ENCODE measurements around the gene NRG2.

Gene NRG2

GRCh38 chr5:140042393-140042642 lies 781 bp downstream of the NRG2 start:
- H3K9ac ChIP-seq (ENCODE audit: low read length in 5 of 5) = peak overlapping the region in 3 of 5 donors; percentile 38 to 72 (median 39)

GRCh38 chr5:140041492-140042392 lies 1.4 kb downstream of the NRG2 start:
- peaks cover 0 to 56% (median 53%) of the 10 kb centered on the region in 5 donors for H3K4me1 ChIP-seq (ENCODE audit: control insufficient read depth in 5 of 5, insufficient read depth in 5 of 5, low read length in 5 of 5)
- peak overlapping the region; percentile 27 to 68 (median 44) for H3K9ac ChIP-seq (ENCODE audit: low read length in 5 of 5)
- H3K4me3 ChIP-seq (ENCODE audit: low read depth in 1 of 5, low read length in 5 of 5) = peak overlapping the region; percentile 68 to 77 (median 72)
- peak overlapping the region; percentile 54 for H3K27ac ChIP-seq (ENCODE audit: low read depth, low read length)
- H3K36me3 ChIP-seq (ENCODE audit: control insufficient read depth in 5 of 5, insufficient read depth in 5 of 5, low read length in 5 of 5) = no peaks in the 10 kb centered on the region
- no peaks in the 10 kb centered on the region for H3K9me3 ChIP-seq (ENCODE audit: control insufficient read depth in 5 of 5, low read length in 5 of 5)
- H3K27me3 ChIP-seq (ENCODE audit: control insufficient read depth in 5 of 5, insufficient read depth in 4 of 5, low read length in 5 of 5) = no peaks in the 10 kb centered on the region

More at GRCh38 chr5:140042393-140042642, 781 bp downstream of the NRG2 start:
- Histone ChIP-seq H3K27ac (ENCODE audit: low read depth, low read length) (peak overlapping the region; percentile 41), H3K4me1 (ENCODE audit: control insufficient read depth in 5 of 5, insufficient read depth in 5 of 5, low read length in 5 of 5) (peaks cover 0 to 56% (median 53%) of the 10 kb centered on the region in 5 donors), H3K4me3 (ENCODE audit: low read depth in 1 of 5, low read length in 5 of 5) (peak overlapping the region; percentile 68 to 77 (median 72)), H3K9me3 (ENCODE audit: control insufficient read depth in 5 of 5, low read length in 5 of 5) (no peaks in the 10 kb centered on the region), H3K36me3 (ENCODE audit: control insufficient read depth in 5 of 5, insufficient read depth in 5 of 5, low read length in 5 of 5) (no peaks in the 10 kb centered on the region), H3K27me3 (ENCODE audit: control insufficient read depth in 5 of 5, insufficient read depth in 4 of 5, low read length in 5 of 5) (no peaks in the 10 kb centered on the region)

- H3K36me3 ChIP-seq (ENCODE audit: control insufficient read depth in 5 of 5, insufficient read depth in 5 of 5, low read length in 5 of 5) = no peaks in the 10 kb centered on the region
- H3K9me3 ChIP-seq (ENCODE audit: control insufficient read depth in 5 of 5, low read length in 5 of 5) = no peaks in the 10 kb centered on the region
- H3K4me3 ChIP-seq (ENCODE audit: low read depth in 1 of 5, low read length in 5 of 5) = peak overlapping the region in 4 of 5 donors; percentile 46 to 72 (median 68)
- peak overlapping the region; percentile 54 for H3K27ac ChIP-seq (ENCODE audit: low read depth, low read length)
- peaks cover 2 to 62% (median 57%) of the 10 kb centered on the region in 5 donors for H3K4me1 ChIP-seq (ENCODE audit: control insufficient read depth in 5 of 5, insufficient read depth in 5 of 5, low read length in 5 of 5)
- no peaks in the 10 kb centered on the region for H3K27me3 ChIP-seq (ENCODE audit: control insufficient read depth in 5 of 5, insufficient read depth in 4 of 5, low read length in 5 of 5)
- H3K9ac ChIP-seq (ENCODE audit: low read length in 5 of 5) = peak overlapping the region in 4 of 5 donors; percentile 4 to 71 (median 58)
These were observed 2.0 kb downstream of the NRG2 start for GRCh38 chr5:140041099-140041491.

- peaks cover 4 to 69% (median 64%) of the 10 kb centered on the region in 5 donors for H3K4me1 ChIP-seq (ENCODE audit: control insufficient read depth in 5 of 5, insufficient read depth in 5 of 5, low read length in 5 of 5)
- H3K9me3 ChIP-seq (ENCODE audit: control insufficient read depth in 5 of 5, low read length in 5 of 5) = no peaks in the 10 kb centered on the region
- peak overlapping the region; percentile 59 for H3K27ac ChIP-seq (ENCODE audit: low read depth, low read length)
- no peak overlapping the region for H3K4me3 ChIP-seq (ENCODE audit: low read depth in 1 of 5, low read length in 5 of 5)
- H3K27me3 ChIP-seq (ENCODE audit: control insufficient read depth in 5 of 5, insufficient read depth in 4 of 5, low read length in 5 of 5) = no peaks in the 10 kb centered on the region
- no peak overlapping the region for H3K9ac ChIP-seq (ENCODE audit: low read length in 5 of 5)
- H3K36me3 ChIP-seq (ENCODE audit: control insufficient read depth in 5 of 5, insufficient read depth in 5 of 5, low read length in 5 of 5) = no peaks in the 10 kb centered on the region
These were observed 2.7 kb downstream of the NRG2 start for GRCh38 chr5:140040358-140040757.

- H3K9me3 ChIP-seq (ENCODE audit: control insufficient read depth in 5 of 5, low read length in 5 of 5) = no peaks in the 10 kb centered on the region
- H3K27ac ChIP-seq (ENCODE audit: low read depth, low read length) = peak overlapping the region; percentile 59
- H3K9ac ChIP-seq (ENCODE audit: low read length in 5 of 5) = no peak overlapping the region
- peaks cover 4 to 71% (median 64%) of the 10 kb centered on the region in 5 donors for H3K4me1 ChIP-seq (ENCODE audit: control insufficient read depth in 5 of 5, insufficient read depth in 5 of 5, low read length in 5 of 5)
- peak overlapping the region in 1 of 5 donors; percentile 3 for H3K4me3 ChIP-seq (ENCODE audit: low read depth in 1 of 5, low read length in 5 of 5)
- H3K36me3 ChIP-seq (ENCODE audit: control insufficient read depth in 5 of 5, insufficient read depth in 5 of 5, low read length in 5 of 5) = no peaks in the 10 kb centered on the region
- H3K27me3 ChIP-seq (ENCODE audit: control insufficient read depth in 5 of 5, insufficient read depth in 4 of 5, low read length in 5 of 5) = no peaks in the 10 kb centered on the region
These were observed 3.5 kb downstream of the NRG2 start for GRCh38 chr5:140039561-140039960.

- Histone ChIP-seq H3K9ac (ENCODE audit: low read length in 5 of 5) (peak overlapping the region; percentile 48 to 81 (median 63)), H3K9me3 (ENCODE audit: control insufficient read depth in 5 of 5, low read length in 5 of 5) (peaks cover 0 to 2% (median 0%) of the 10 kb centered on the region in 5 donors), H3K36me3 (ENCODE audit: control insufficient read depth in 5 of 5, insufficient read depth in 5 of 5, low read length in 5 of 5) (no peaks in the 10 kb centered on the region), H3K4me1 (ENCODE audit: control insufficient read depth in 5 of 5, insufficient read depth in 5 of 5, low read length in 5 of 5) (peaks cover 4 to 64% (median 59%) of the 10 kb centered on the region in 5 donors), H3K27me3 (ENCODE audit: control insufficient read depth in 5 of 5, insufficient read depth in 4 of 5, low read length in 5 of 5) (no peaks in the 10 kb centered on the region), H3K27ac (ENCODE audit: low read depth, low read length) (peak overlapping the region; percentile 48), H3K4me3 (ENCODE audit: low read depth in 1 of 5, low read length in 5 of 5) (peak overlapping the region; percentile 62 to 86 (median 71))
These were observed 4.6 kb downstream of the NRG2 start for GRCh38 chr5:140038373-140038957.

- Histone ChIP-seq H3K4me1 (ENCODE audit: control insufficient read depth in 5 of 5, insufficient read depth in 5 of 5, low read length in 5 of 5) (peaks cover 4 to 54% (median 47%) of the 10 kb centered on the region in 5 donors), H3K9me3 (ENCODE audit: control insufficient read depth in 5 of 5, low read length in 5 of 5) (peaks cover 0 to 2% (median 0%) of the 10 kb centered on the region in 5 donors), H3K36me3 (ENCODE audit: control insufficient read depth in 5 of 5, insufficient read depth in 5 of 5, low read length in 5 of 5) (no peaks in the 10 kb centered on the region), H3K27ac (ENCODE audit: low read depth, low read length) (no peak overlapping the region), H3K9ac (ENCODE audit: low read length in 5 of 5) (no peak overlapping the region), H3K27me3 (ENCODE audit: control insufficient read depth in 5 of 5, insufficient read depth in 4 of 5, low read length in 5 of 5) (no peaks in the 10 kb centered on the region), H3K4me3 (ENCODE audit: low read depth in 1 of 5, low read length in 5 of 5) (no peak overlapping the region)
These were observed 6.1 kb downstream of the NRG2 start for GRCh38 chr5:140037012-140037411.

GRCh38 chr5:140035881-140036280 lies 7.2 kb downstream of the NRG2 start:
- no peaks in the 10 kb centered on the region for H3K27me3 ChIP-seq (ENCODE audit: control insufficient read depth in 5 of 5, insufficient read depth in 4 of 5, low read length in 5 of 5)
- no peaks in the 10 kb centered on the region for H3K36me3 ChIP-seq (ENCODE audit: control insufficient read depth in 5 of 5, insufficient read depth in 5 of 5, low read length in 5 of 5)
- H3K4me3 ChIP-seq (ENCODE audit: low read depth in 1 of 5, low read length in 5 of 5) = no peak overlapping the region
- H3K9ac ChIP-seq (ENCODE audit: low read length in 5 of 5) = peak overlapping the region in 1 of 5 donors; percentile 5
- H3K9me3 ChIP-seq (ENCODE audit: control insufficient read depth in 5 of 5, low read length in 5 of 5) = peaks cover 0 to 2% (median 0%) of the 10 kb centered on the region in 5 donors
- H3K27ac ChIP-seq (ENCODE audit: low read depth, low read length) = peak overlapping the region; percentile 13
- H3K4me1 ChIP-seq (ENCODE audit: control insufficient read depth in 5 of 5, insufficient read depth in 5 of 5, low read length in 5 of 5) = peaks cover 4 to 43% (median 36%) of the 10 kb centered on the region in 5 donors

- Histone ChIP-seq H3K9me3 (ENCODE audit: control insufficient read depth in 5 of 5, low read length in 5 of 5) (peaks cover 0 to 2% (median 0%) of the 10 kb centered on the region in 5 donors), H3K9ac (ENCODE audit: low read length in 5 of 5) (no peak overlapping the region), H3K36me3 (ENCODE audit: control insufficient read depth in 5 of 5, insufficient read depth in 5 of 5, low read length in 5 of 5) (no peaks in the 10 kb centered on the region), H3K4me1 (ENCODE audit: control insufficient read depth in 5 of 5, insufficient read depth in 5 of 5, low read length in 5 of 5) (peaks cover 4 to 20% (median 13%) of the 10 kb centered on the region in 5 donors), H3K27me3 (ENCODE audit: control insufficient read depth in 5 of 5, insufficient read depth in 4 of 5, low read length in 5 of 5) (no peaks in the 10 kb centered on the region), H3K27ac (ENCODE audit: low read depth, low read length) (no peak overlapping the region), H3K4me3 (ENCODE audit: low read depth in 1 of 5, low read length in 5 of 5) (no peak overlapping the region)
These were observed 9.9 kb downstream of the NRG2 start for GRCh38 chr5:140033037-140033760.
